Activated naive CD4-positive, alpha-beta T cell treated with anti-CD3 and anti-CD28 coated beads for 36 hours (primary cell): ENCODE results near the gene NF2. TPM values are rescaled to one million over a fixed set of nuclear protein-coding genes. Genes with fewer than 3 reads are reported as not detected.

Experiments used
- CTCF ChIA-PET: fragments of 350-600 bp; sonication (Branson Sonifier 250); formaldehyde crosslinking; loops from one replicate; lab custom pipeline; 2021; ENCODE audit warnings: antibody characterized with exemption; lab: Charles Lee
- DNase-seq: peaks from one replicate; pipeline ENCODE4 v3.0.0-alpha.2; 2020
- H3K27ac Mint-ChIP-seq: one replicate; pipeline ENCODE4 v1.8.0; 2021; ENCODE audit warnings: mild to moderate bottlenecking, mixed read lengths
- H3K27me3 Mint-ChIP-seq: one replicate; pipeline ENCODE4 v1.8.0; 2021; ENCODE audit warnings: low read depth, mixed read lengths
- H3K36me3 Mint-ChIP-seq: one replicate; pipeline ENCODE4 v1.8.0; 2021; ENCODE audit warnings: low read depth, mixed read lengths
- H3K4me1 Mint-ChIP-seq: one replicate; pipeline ENCODE4 v1.8.0; 2021; ENCODE audit warnings: low read depth, mixed read lengths
- H3K4me3 Mint-ChIP-seq: one replicate; pipeline ENCODE4 v1.8.0; 2021; ENCODE audit warnings: mild to moderate bottlenecking, moderate library complexity, mixed read lengths
- H3K9me3 Mint-ChIP-seq: one replicate; pipeline ENCODE4 v1.8.0; 2021; ENCODE audit warnings: mixed read lengths
- intact Hi-C: fragments of 100-400 bp; cut with micrococcal nuclease; formaldehyde crosslinking; loops from one replicate; pipeline ENCODE4 v1.15.1; 2023
- total RNA-seq, 2 experiments: library from RNA; stranded (reverse); gene quantifications; one replicate each; pipeline ENCODE4 v1.2.3, GENCODE V29; 2021

Gene NF2
- total RNA-seq, 2 experiments from 2014 or later, result 29.8 to 30.0 TPM

DNA sequence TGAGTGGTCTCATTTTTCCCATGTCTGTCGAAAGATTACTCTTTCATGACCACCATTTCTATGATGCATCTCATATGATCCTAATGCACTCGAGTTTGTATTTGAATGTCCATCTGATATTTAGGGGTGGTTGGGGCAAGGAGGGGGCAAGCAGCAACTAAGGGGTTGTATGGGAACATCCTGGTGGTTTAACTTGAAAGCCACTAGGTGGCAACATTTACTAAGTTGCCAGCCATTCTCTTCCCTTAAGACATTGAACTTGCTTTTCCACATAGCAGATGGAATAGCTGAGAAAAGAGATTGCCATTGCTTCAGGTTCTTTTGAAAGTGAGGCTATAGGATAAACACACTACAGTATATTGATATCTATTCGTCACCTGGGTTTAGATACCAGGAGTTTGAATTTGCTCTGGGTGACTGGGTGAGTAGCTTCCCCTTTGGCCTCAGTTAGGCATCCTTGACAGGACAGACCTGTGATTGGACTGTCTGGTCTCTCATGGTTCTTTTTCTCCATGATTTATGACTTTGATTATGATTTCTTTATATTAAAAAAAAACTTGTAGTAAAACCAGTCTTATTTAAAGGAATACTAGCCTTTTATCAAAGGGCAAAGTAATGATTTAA lies 32.4 kb downstream of the NF2 start:
- Mint-ChIP-seq H3K9me3 (no peaks in the 10 kb centered on the region), H3K36me3 (peaks cover 12% of the 10 kb centered on the region), H3K4me1 (peaks cover 21% of the 10 kb centered on the region), H3K27me3 (no peaks in the 10 kb centered on the region), H3K4me3 (no peak overlapping the region), H3K27ac (no peak overlapping the region)
- CTCF ChIA-PET, result interaction anchor here (0.6 to 5.8 kb wide), 23 partner anchors 10 to 524 kb away, joined by 3 to 49 read pairs (median 4); no protein-coding TSS in a partner anchor
- intact Hi-C loops, result loop anchor here (1.0 to 2.0 kb wide), 2 partner anchors 369 to 453 kb away; no protein-coding TSS in a partner anchor
- no peak for DNase-seq

DNA sequence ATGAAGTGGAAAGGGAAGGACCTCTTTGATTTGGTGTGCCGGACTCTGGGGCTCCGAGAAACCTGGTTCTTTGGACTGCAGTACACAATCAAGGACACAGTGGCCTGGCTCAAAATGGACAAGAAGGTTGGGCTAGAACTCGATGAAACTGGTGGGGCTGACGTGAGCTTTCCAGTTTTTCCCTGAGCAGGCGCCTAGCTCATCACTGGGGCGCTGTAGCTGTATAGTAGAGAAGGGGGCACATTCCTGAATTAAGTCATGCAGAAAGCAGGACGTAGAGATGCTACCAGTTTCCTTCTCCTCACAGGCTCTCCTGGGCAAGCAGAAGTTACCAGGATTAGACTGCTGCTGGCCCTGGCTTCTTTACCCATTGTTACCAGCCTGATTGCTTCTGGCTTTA lies 33.3 kb downstream of the NF2 start:
- intact Hi-C loops, result no loop called here
- CTCF ChIA-PET, result interaction anchor here (0.6 to 5.8 kb wide), 17 partner anchors 10 to 523 kb away, joined by 3 to 49 read pairs (median 4); no protein-coding TSS in a partner anchor
- no peak overlapping the region for H3K27ac Mint-ChIP-seq
- no peaks in the 10 kb centered on the region for H3K27me3 Mint-ChIP-seq
- no peak overlapping the region for H3K4me3 Mint-ChIP-seq
- no peak for DNase-seq
- no peaks in the 10 kb centered on the region for H3K9me3 Mint-ChIP-seq
- H3K4me1 Mint-ChIP-seq, result peaks cover 21% of the 10 kb centered on the region
- peaks cover 14% of the 10 kb centered on the region for H3K36me3 Mint-ChIP-seq

- Mint-ChIP-seq H3K9me3 (no peaks in the 10 kb centered on the region), H3K4me1 (peaks cover 21% of the 10 kb centered on the region), H3K27me3 (no peaks in the 10 kb centered on the region), H3K27ac (no peak overlapping the region), H3K36me3 (peaks cover 17% of the 10 kb centered on the region), H3K4me3 (no peak overlapping the region)
- no peak for DNase-seq
- CTCF ChIA-PET, result interaction anchor here (1.5 to 5.8 kb wide), 4 partner anchors 11 to 368 kb away, joined by 6 to 49 read pairs (median 12); no protein-coding TSS in a partner anchor
- intact Hi-C loops, result no loop called here
These were observed 33.7 kb downstream of the NF2 start for GRCh38 chr22:29637181-29637580.

GRCh38 chr22:29638678-29639077 lies 35.2 kb downstream of the NF2 start:
- Mint-ChIP-seq H3K36me3 (peaks cover 21% of the 10 kb centered on the region), H3K27me3 (no peaks in the 10 kb centered on the region), H3K4me3 (no peak overlapping the region), H3K9me3 (no peaks in the 10 kb centered on the region), H3K4me1 (peaks cover 9% of the 10 kb centered on the region), H3K27ac (no peak overlapping the region)
- no peak for DNase-seq
- CTCF ChIA-PET, result interaction anchor here (0.5 to 5.8 kb wide), 5 partner anchors 13 to 437 kb away, joined by 3 to 49 read pairs (median 3); no protein-coding TSS in a partner anchor
- intact Hi-C loops, result no loop called here

- intact Hi-C loops, result no loop called here
- H3K4me1 Mint-ChIP-seq, result peaks cover 5% of the 10 kb centered on the region
- CTCF ChIA-PET, result interaction anchor here (0.5 to 5.8 kb wide), 5 partner anchors 13 to 437 kb away, joined by 3 to 49 read pairs (median 3); no protein-coding TSS in a partner anchor
- H3K36me3 Mint-ChIP-seq, result peaks cover 21% of the 10 kb centered on the region
- no peaks in the 10 kb centered on the region for H3K9me3 Mint-ChIP-seq
- no peak overlapping the region for H3K27ac Mint-ChIP-seq
- H3K27me3 Mint-ChIP-seq, result no peaks in the 10 kb centered on the region
- no peak overlapping the region for H3K4me3 Mint-ChIP-seq
- no peak for DNase-seq
These were observed 35.7 kb downstream of the NF2 start for GRCh38 chr22:29639096-29639495.

DNA sequence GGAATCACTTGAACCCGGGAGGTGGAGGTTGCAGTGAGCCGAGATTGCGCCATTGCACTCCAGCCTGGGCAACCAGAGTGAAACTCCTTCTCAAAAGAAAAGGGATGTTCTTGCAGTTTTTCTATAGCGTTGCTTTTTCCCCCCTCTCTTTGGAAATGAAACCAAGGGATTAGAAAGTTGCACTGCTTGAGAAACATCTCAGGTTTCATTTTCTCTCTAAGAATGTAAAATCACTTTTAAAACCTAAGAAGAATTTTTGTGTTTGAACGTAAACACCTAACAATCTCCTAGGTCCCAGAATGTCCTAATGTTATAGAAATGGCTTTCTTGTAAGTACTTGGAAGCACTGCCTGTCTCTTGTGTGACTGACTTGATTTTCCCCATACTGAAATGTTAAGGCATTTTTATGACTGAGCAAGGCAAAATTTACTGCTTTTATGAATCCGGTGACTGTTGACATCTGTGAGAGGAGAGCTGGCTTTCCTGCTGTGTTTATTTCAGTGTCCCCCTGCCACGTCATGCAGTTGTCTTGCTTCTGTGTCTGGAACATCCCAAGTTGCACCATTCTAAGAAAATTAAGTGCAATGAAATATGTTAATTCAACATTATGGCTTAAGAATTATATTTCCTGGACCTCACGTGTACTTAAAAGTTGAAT lies 37.7 kb downstream of the NF2 start:
- intact Hi-C loops, result no loop called here
- Mint-ChIP-seq H3K27ac (no peak overlapping the region), H3K27me3 (no peaks in the 10 kb centered on the region), H3K4me1 (peaks cover 3% of the 10 kb centered on the region), H3K9me3 (no peaks in the 10 kb centered on the region), H3K4me3 (no peak overlapping the region), H3K36me3 (peaks cover 25% of the 10 kb centered on the region)
- CTCF ChIA-PET, result no interaction called here
- DNase-seq, result no peak

- no peak for DNase-seq
- H3K4me3 Mint-ChIP-seq, result no peak overlapping the region
- H3K4me1 Mint-ChIP-seq, result peaks cover 3% of the 10 kb centered on the region
- intact Hi-C loops, result no loop called here
- no peaks in the 10 kb centered on the region for H3K27me3 Mint-ChIP-seq
- H3K9me3 Mint-ChIP-seq, result no peaks in the 10 kb centered on the region
- peaks cover 25% of the 10 kb centered on the region for H3K36me3 Mint-ChIP-seq
- H3K27ac Mint-ChIP-seq, result no peak overlapping the region
- CTCF ChIA-PET, result no interaction called here
These were observed 38.4 kb downstream of the NF2 start for GRCh38 chr22:29641700-29642330.

DNA sequence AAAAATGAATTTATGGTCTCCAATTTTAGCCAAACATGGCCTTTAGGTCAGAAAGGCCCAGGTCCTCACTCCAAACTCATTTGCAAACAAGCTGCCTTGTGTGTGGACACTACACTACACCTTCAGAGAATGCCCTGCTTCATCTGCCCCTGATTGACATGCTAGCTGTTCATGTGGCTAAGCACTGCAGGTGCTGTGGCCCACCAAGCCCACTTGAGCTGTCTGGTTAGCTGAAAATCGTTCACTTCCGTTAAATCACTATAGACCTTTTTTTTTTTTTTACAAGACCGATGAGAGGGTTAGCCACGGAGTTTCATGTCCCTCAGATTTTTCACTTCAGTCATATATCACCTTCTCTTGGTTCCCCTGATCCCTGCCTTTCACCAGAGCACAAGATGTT lies 39.3 kb downstream of the NF2 start:
- Mint-ChIP-seq H3K4me3 (no peak overlapping the region), H3K4me1 (peaks cover 3% of the 10 kb centered on the region), H3K27me3 (no peaks in the 10 kb centered on the region), H3K27ac (no peak overlapping the region), H3K36me3 (peaks cover 24% of the 10 kb centered on the region), H3K9me3 (no peaks in the 10 kb centered on the region)
- intact Hi-C loops, result no loop called here
- no peak for DNase-seq
- CTCF ChIA-PET, result no interaction called here

- CTCF ChIA-PET, result interaction anchor here (0.5 kb wide), 1 partner anchor 37 kb away, joined by 5 read pairs; no protein-coding TSS in a partner anchor
- H3K36me3 Mint-ChIP-seq, result peaks cover 4% of the 10 kb centered on the region
- no peak for DNase-seq
- H3K4me3 Mint-ChIP-seq, result no peak overlapping the region
- intact Hi-C loops, result no loop called here
- H3K27me3 Mint-ChIP-seq, result no peaks in the 10 kb centered on the region
- H3K27ac Mint-ChIP-seq, result no peak overlapping the region
- H3K4me1 Mint-ChIP-seq, result no peaks in the 10 kb centered on the region
- H3K9me3 Mint-ChIP-seq, result no peaks in the 10 kb centered on the region
These were observed 44.7 kb downstream of the NF2 start for GRCh38 chr22:29647954-29648737.

- CTCF ChIA-PET, result no interaction called here
- Mint-ChIP-seq H3K27ac (no peak overlapping the region), H3K36me3 (peaks cover 3% of the 10 kb centered on the region), H3K4me1 (no peaks in the 10 kb centered on the region), H3K4me3 (no peak overlapping the region), H3K27me3 (no peaks in the 10 kb centered on the region), H3K9me3 (no peaks in the 10 kb centered on the region)
- DNase-seq, result no peak
- intact Hi-C loops, result no loop called here
These were observed 46.9 kb downstream of the NF2 start for GRCh38 chr22:29650370-29650769.

DNA sequence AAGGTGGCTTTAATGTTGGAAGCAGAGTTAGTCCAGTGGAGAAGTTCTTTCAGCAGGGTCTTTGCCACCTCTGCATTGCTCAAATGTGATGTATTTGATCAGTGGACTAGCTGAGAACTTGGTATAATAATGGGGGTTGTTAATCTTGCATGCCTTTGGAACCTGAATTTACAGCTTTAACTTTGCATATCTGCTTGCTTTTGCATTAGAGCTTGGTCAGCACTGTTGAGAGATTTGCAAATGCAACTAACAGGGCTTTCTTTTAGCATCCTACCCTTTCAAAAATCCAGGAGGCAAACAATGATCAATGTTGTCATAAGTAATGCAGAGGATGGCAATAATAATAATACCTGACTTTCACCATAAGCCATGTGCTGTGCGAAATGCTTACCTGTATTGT lies 48.2 kb downstream of the NF2 start:
- H3K4me1 Mint-ChIP-seq, result no peaks in the 10 kb centered on the region
- DNase-seq, result no peak
- CTCF ChIA-PET, result interaction anchor here (0.6 kb wide), 1 partner anchor 95 kb away, joined by 3 read pairs; no protein-coding TSS in a partner anchor
- H3K27me3 Mint-ChIP-seq, result no peaks in the 10 kb centered on the region
- peaks cover 2% of the 10 kb centered on the region for H3K36me3 Mint-ChIP-seq
- H3K4me3 Mint-ChIP-seq, result no peak overlapping the region
- intact Hi-C loops, result no loop called here
- no peaks in the 10 kb centered on the region for H3K9me3 Mint-ChIP-seq
- H3K27ac Mint-ChIP-seq, result no peak overlapping the region

DNA sequence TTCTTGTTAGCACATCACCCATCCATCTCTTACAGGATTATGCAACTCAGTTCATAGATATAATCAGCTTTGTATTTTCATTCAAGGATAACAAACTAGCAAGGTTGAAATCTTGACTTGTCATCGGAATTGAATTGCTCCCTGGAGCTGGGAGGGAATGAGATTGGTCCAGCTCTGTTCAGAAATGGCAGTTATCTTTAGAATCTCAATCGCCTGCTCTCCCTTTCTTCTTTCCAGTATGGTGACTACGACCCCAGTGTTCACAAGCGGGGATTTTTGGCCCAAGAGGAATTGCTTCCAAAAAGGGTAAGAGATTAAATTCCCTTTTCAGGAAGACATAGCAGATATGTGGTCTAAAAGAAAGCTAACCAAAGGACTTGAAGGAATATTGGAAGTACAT lies 51.0 kb downstream of the NF2 start:
- no peak overlapping the region for H3K4me3 Mint-ChIP-seq
- no peak overlapping the region for H3K27ac Mint-ChIP-seq
- H3K36me3 Mint-ChIP-seq, result peaks cover 7% of the 10 kb centered on the region
- no peaks in the 10 kb centered on the region for H3K9me3 Mint-ChIP-seq
- no peaks in the 10 kb centered on the region for H3K4me1 Mint-ChIP-seq
- intact Hi-C loops, result no loop called here
- no peaks in the 10 kb centered on the region for H3K27me3 Mint-ChIP-seq
- CTCF ChIA-PET, result interaction anchor here (1.3 to 1.4 kb wide), 3 partner anchors 18 to 64 kb away, joined by 3 to 4 read pairs (median 4); no protein-coding TSS in a partner anchor
- no peak for DNase-seq
